Fibroblast of skin of back (primary cell): ENCODE data around the gene RPL18.

Experiments used
- DNase-seq: peaks from one replicate; pipeline ENCODE4 v3.0.0-alpha.2; 2013

Gene RPL18

DNA sequence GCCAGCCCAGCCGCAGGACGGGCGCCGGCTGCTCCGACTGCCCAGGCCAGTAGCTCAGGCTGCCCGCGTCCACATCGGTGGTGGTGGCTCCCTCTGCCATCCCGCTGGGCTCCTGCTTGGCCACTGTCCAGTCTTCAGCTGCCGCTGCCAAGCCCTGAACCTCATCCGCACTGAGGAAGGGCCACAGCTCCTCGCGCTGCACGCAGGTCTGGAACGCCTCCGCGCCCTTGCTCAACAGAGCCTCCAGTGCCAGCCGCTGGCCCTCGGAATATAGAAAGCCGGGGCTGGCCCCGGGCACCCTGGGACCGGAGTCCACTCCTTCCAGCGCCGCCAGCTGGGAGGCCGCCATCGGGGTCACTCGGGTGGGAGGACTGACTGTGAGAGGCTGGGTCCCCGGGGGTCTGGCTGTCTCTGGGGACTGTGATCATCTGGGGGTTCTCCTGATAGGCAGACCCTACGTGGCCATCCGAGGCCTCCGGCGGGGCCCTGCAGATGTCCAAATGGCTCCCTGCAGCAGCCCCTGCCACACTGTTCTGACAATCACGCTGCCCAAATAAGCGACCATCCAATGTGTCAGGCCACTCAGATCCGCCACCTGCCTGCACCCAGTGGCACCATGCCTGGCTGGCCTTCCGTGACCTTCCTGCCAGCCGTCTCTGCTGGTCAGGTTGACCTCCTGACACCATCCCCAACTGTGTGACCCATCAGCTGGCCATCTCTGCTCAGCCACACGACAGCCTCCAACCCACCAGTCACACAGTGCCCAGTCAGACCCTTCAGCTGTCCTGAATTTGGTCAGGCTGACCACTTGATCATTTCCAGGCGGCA lies 5.7 kb downstream of the RPL18 start:
- no peak for DNase-seq

DNA sequence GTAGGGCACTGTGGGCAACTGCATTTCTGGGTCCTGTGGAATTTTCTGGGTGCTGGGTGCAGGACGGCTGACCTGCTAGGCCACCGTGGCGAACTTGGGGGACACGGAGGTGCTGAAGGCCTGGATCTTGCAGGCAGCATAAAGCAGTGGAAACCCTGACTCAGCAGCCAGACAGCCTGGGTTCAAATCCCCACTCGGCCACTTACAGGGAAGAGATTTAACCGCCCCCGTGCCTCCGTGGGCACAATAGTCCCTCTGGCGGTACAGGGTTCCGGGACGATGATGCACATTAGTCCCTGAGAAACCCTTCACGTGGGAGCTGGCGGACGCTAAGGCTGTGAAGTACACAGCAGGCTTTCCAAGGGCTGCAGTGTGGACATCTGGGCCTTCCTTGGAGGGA lies 7.1 kb downstream of the RPL18 start:
- no peak for DNase-seq

DNA sequence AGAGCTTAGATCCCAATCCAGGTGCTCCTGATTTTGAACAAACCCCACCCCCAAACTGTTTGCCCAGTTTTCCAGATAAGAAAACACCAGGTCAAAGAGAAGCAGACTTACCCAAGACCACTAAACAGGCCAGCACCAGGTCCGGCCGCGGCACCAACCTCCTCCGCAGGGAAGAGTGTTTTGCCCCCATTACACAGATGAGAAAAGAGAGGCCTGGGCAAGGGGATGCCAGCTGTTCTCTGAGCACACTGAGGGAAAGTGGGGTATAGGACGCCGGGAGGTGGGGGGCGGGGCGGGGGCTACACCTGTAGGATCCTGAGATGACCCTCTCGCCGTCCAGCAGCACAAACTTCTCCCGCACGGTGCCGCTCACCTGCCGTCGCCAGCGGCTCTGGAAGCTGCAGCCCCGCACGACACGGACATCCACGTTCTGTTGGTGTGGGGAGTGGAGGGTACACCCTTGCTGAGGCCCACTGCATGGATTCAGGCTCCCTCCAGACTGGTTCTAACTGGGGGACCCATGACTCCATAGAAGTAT lies 9.3 kb downstream of the RPL18 start:
- no peak for DNase-seq

DNA sequence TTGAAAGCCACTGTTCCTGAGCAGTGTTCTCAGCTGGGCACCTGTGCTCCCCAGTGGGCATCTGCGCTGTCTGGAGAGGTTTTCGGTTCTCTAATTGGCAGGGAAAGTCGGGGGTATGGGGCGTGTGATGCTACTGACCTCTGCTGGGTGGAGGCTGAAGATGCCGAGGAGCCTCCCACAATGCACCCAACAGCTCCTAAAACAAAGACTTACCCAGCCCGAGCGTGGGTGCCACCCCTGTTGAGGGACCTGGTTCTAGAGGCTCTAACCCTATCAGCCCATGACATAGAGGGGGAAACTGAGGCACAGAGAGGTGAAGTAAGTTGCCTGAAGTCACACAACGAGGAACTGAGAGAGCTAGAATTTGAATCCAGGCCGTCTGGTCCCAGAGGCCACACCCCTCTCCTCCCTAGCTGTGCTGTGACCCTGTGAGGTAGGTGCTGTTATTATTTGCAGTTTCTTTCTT lies 10.1 kb downstream of the RPL18 start:
- DNase-seq = peak; percentile 49

DNA sequence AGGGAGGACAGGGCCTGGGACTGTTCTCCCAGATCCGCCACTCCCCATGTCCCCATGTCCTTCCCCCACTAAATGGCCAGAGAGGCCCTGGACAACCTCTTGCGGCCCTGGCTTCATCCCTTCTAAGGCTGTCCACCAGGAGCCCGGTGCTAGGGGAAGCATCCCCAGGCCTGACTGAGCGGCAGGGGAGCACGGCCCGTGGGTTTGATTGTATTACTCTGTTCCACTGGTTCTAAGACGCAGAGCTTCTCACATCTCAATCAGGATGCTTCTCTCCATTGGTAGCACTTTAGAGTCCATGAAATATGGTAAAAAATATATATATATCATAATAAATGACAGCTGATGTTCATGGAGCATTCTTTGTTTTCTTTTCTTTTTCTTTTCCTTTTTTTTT lies 11.6 kb downstream of the RPL18 start:
- no peak for DNase-seq

DNA sequence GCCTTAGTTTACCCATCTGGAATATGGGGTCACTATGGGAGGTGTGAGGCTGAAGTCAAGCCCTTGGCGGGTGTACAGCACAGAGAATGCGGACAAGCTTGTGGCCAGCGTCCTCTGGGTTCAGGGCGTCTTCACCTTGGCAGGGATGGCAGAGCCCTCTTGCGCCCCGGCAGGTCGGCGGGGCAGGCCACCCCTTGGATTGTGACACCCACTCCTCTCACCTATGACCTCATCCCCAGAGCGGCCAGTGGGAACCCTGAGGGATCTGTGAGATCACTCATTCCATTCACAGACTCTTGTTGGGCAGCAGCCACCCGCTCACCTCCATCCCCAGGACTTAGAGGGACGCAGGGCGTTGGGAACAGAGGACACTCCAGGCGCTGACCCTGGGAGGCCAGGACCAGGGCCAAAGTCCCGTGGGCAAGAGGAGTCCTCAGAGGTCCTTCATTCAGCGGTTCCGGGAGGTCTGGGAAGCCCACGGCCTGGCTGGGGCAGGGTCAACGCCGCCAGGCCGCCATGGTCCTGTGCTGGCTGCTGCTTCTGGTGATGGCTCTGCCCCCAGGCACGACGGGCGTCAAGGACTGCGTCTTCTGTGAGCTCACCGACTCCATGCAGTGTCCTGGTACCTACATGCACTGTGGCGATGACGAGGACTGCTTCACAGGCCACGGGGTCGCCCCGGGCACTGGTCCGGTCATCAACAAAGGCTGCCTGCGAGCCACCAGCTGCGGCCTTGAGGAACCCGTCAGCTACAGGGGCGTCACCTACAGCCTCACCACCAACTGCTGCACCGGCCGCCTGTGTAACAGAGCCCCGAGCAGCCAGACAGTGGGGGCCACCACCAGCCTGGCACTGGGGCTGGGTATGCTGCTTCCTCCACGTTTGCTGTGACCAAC lies 12.3 kb downstream of the RPL18 start, which contains the start of gene SPACA4:
TSS of gene SPACA4 (plus strand) at position 280 of the 896 bp plus-strand sequence. CDS start at position 517, 237 bp downstream.
- DNase-seq = no peak

DNA sequence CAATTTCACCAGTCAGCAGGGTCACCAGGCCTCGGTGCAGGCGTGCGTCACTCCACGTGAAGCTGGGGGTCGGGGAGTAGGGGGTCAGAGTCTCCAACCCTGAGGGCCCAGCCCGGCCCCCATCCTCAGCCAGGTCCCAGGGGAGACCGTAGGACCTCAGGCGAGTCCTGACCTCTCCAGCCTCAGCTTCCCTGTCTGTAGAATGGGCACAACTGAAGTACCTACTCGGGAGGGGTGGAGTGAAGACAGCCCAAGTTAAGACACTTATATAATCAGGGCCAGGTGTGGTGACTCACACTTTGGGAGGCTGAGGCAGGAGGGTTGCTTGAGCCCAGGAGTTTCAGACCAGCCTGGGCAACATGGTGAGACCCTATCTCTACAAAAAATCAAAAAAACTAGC lies 15.1 kb downstream of the RPL18 start:
- no peak for DNase-seq

DNA sequence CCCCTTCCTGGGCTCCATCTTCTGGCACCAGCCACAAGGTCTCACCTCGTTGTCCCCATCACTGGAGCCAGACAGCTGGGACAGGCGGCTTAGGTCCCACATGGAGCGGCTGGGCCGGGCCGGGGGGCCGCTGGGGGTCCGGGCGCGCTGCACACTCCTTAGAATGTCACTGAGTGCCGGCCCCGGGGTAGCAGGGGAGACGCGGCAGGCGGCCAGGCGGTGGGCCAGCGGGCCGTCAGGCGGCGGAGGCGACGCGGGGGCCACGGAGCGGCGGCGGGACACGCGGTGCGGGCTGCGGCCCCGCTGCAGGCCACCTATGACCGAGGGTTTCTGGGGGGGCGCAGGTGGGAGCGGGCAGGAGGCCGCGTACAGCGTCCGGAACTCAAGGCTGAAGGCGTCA lies 15.5 kb downstream of the RPL18 start:
- DNase-seq = no peak

DNA sequence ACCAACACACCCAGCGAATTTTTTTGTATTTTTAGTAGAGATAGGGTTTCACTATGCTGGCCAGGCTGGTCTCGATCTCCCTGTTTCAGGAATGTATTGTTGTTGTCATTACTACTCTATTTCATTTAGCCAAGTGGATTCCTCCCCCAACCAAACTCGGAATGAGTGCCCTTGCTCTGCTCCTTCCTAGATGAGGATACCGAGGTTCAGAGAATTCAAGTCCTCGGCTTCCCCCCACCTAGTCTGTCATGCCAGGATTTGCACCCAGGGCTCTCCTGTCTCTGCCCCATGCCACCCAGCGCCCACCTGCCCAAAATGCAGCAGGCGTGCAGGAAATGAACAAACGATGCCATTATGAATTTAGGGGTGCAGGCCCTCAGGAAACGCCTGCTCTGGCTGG lies 16.0 kb downstream of the RPL18 start:
- DNase-seq = no peak

DNA sequence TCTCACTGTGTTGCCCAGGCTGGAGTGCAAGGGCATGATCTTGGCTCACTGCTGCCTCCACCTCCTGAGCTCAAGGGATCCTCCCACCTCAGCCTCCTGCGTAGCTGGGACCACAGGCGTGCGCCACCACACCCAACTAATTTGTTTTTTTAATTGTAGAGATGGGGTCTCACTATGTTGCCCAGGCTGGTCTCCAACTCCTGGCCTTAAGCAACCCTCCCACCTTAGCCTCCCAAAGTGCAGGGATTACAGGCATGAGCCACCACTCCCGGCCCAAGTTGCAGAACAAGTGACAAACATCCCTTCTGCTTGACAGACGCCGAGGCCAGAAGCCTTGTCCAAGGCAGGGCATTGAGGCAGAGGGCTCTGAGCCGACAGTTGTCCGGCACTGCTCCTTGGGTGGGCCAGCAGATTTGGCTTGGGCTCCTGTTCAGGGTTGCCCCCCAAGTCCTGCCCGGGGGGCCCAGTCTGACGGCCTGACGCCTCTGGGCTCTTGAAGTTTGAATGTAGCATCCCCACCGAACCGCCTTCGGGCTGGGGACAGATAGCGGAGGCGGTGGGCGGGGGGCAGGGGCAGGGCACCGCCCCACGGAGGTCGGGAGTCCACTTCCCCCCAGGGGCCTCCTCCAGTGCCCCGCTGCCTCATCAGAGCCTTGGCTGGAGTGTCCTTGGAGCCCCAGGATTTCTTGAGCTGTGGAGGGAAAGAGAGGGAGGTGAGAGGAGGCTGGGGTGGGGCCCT lies 18.1 kb downstream of the RPL18 start:
- DNase-seq = no peak

DNA sequence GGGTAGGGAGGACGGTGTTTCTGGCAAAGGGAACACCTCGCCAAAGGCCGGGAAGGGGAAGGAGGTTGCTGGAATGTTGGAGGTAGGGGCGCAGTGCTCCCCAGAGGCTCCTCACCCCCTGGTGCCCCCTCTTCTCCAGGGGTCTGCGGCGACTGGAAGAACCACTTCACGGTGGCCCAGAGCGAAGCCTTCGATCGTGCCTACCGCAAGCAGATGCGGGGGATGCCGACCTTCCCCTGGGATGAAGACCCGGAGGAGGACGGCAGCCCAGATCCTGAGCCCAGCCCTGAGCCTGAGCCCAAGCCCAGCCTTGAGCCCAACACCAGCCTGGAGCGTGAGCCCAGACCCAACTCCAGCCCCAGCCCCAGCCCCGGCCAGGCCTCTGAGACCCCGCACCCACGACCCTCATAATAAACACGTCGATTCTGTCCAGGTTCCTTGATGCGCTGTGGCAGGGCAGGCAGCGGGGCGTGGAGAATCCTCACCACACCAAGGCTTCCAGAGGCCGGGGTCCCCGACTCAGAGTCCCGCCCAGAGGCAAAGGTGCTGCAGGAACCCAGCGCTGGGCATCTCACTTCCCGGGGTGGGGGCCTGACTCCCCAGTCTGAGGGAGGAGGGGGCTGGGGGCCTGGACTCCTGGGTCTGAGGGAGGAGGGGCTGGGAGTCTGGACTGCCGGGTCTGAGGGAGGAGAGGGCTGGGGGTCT lies 19.8 kb downstream of the RPL18 start:
- DNase-seq = no peak

DNA sequence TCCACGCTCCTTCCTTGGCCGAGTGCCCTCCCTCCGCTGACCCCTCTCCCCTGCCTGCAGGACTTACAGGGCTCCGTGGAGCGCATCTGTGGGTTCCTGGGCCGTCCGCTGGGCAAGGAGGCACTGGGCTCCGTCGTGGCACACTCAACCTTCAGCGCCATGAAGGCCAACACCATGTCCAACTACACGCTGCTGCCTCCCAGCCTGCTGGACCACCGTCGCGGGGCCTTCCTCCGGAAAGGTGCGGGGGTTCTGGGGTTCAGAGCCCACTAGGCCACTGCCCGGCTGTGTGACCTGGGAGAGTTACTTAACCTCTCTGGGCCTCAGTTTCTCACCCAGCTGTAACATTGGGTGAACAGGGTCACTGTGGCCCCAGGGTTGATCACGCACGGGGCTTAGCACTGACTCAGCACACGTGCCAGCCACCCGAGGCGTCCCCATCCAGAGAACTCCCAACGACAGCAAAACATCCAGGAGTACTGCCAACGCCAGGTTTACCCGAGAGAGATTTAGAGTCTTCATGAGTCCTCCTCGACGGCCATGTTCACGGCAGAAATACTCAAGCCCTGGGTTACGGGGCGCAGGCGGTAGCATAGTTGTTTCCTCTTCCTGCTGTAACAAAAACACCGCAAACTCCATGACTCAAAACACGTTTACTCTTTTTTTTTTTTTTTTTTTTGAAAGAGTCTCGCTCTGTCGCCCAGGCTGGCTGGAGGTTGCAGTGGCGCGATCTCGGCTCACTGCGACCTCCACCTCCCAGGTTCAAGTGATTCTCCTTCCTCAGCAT lies 22.1 kb downstream of the RPL18 start:
- DNase-seq = no peak

DNA sequence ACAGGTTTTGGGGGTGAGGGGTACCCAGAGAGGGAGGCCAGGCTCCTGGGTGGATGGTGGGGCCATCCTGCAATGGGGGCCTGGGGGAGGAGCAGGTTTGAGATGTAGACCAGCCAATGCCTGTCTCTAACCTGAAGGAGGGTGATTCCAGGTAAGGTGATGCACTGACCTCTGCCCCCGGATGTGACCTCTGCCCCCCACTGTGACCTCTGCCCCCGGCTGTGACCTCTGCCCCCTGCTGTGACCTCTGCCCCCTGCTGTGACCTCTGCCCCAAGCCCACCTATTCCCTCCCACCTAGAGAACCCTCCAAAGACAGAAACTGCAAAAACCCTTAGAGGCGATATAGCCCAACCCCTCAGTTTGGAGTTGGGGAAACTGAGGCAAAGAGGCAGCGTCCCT lies 22.7 kb downstream of the RPL18 start:
- no peak for DNase-seq

DNA sequence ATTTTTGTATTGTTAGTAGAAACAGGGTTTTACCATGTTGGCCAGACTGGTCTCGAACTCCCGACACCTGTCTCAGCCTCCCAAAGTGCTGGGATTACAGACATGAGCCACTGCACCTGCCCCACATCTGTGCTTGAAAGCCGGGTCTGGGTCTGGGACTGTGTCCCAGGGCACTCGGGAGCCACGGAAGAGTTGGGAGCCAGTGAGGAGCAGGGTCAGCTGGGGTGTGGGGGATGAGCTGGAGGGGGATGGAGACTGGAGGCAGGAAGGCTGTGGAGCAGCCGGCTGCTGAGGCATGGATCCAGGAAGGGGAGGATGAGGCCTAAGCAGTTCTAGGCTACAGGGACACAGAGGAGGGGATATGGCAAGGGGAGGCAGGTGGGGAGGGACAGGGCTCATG lies 23.1 kb downstream of the RPL18 start:
- no peak for DNase-seq

DNA sequence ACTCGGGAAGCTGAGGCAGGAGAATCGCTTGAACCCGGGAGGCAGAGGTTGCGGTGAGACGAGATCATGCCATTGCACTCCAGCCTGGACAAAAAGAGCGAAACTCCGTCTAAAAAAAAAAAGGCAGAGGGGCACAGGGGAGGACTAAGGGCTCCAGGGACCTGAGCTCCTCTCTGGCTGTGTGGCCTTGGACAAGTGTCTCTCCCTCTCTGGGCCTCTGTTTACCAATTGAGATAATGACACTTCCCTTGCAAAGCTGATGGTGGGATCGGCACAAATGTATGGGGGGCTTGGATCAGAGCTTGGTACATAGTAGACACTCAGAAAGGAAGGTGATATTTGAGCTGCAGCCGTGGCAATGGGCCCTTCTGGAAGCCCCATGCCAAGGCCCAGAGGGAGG lies 23.8 kb downstream of the RPL18 start:
- no peak for DNase-seq

DNA sequence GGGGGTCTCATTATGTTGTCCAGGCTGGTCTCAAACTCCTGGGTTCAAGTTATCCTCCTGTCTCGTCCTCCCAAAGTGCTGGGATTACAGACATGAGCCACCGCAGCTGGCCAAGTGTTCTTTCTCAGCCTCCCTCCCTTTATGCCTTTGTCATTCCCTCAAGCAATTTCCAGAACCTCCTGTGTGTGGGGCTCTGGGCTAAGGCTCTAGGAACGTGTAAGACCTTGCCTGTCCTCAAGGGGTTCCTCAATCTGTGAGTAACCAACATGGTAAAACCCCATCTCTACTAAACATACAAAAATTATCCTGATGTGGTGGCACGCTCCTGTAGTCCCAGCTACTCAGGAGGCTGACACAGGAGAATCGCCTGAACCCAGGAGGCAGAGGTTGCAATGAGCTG lies 28.0 kb downstream of the RPL18 start:
- DNase-seq = no peak

DNA sequence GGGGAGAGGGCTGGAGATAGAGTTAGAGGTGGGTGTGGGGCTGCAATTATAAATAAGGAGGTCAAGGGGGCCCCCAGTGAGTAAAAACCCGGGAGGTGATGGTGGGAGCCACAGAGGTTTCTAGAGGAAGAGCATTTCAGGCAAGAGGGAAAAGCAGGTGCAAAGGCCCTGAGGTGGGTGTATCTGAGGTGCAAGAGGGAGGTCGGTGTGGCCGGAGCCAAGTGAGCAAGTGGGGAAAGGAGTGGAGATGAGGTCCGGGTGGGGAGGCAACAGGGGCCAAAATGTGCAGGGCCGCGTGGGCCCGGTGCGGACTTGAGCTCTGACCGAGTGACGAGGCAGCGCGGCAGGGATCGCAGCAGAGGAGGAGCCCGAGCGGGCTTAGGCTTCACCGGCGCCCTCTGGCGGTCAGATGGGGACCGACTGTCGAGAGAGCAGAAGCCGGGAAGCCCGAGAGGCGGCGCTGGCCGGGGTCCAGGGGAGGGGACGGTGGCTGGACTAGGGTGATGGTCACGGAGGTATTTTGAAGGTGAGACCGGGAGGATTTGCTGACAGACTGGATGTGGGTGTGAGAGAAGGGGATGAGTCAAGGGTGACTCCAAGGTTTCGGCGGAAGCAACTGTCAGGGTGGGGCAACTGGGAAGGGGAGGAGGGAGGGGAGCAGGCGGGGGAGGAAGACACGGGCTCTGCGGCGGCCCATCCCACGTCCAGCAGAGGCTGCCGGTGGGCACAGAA lies 30.1 kb downstream of the RPL18 start:
- peak; percentile 79 for DNase-seq

DNA sequence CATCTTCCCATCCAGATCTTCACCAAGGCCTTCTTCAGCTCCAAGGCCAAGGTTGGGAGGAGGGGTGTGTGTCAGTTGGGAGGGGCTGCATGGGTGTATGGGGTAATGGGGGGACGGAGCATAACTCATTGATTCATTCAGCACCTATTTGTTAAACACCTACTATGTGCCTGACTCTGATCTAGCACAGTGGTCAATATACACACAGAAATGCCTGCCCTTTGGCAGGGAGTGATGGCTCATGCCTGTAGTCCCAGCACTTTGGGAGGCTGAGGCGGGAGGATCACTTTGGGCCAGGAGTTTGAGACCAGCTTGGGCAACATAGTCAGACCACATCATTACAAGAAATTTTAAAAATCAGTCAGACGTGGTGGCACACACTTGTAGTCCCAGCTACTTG lies 31.6 kb downstream of the RPL18 start:
- DNase-seq = no peak

DNA sequence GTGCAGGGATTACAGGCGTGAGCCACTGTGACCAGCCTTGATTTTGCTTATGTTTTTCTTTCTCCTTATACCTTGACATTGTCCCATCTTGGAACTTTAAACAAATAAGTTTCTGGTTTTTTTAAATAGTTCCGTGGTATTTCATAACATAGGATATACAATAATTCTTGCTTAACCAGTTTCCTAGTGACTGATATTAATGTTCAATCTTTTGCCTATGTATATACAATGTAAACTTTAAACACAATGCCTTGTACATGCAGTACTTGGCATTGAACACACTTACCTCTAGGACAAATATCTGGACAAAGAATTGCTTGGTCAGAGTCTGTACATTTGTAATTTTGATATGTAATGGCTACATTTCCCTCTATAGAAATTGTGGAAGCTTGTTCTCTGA lies 36.8 kb downstream of the RPL18 start:
- no peak for DNase-seq

DNA sequence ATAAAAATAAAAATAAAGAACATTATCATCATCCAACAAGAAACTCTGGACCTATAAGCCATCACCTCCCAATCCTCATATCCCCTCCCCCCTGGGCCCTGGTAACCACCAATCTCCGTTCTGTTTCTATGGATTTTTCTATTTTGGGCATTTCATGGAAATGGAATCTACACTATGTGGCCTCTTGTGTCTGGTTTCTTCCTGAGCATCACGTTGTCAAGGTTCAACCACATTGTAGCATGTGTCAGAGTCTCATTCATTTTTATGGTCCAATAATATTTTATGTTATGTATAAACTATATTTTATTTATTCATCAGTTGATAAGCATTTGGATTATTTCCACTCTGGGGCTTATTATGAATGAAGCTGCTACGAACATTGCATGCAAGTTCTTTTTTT lies 40.1 kb downstream of the RPL18 start:
- peak; percentile 77 for DNase-seq
